H9 (cell line): ENCODE measurements around the gene IQCB1. TPM values are rescaled to one million over a fixed set of nuclear protein-coding genes. Genes with fewer than 3 reads are reported as not detected.

Source experiments
- DNase-seq: peaks from one replicate; pipeline ENCODE4 v3.0.0-alpha.2; 2017
- H2AFZ ChIP-seq: one replicate; pipeline ENCODE4 v1.6.1; 2013; ENCODE audit warnings: mild to moderate bottlenecking, low read length, control low read depth, moderate library complexity
- H2AK5ac ChIP-seq: 2 replicates; pipeline ENCODE4 v1.6.1; 2013; ENCODE audit warnings: low read length, control low read depth, mixed read lengths; ENCODE audit not compliant: insufficient read length
- H2BK120ac ChIP-seq: one replicate; pipeline ENCODE4 v1.6.1; 2013; ENCODE audit warnings: low read depth, mild to moderate bottlenecking, low read length, control low read depth, inconsistent platforms; ENCODE audit not compliant: poor library complexity, severe bottlenecking
- H2BK12ac ChIP-seq: 2 replicates; pipeline ENCODE4 v1.6.1; 2013; ENCODE audit warnings: low read length, control low read depth, mixed read lengths, low read depth; ENCODE audit not compliant: insufficient read length
- H2BK15ac ChIP-seq: 2 replicates; pipeline ENCODE4 v1.6.1; 2013; ENCODE audit warnings: low read depth, low read length, control low read depth
- H2BK20ac ChIP-seq: one replicate; pipeline ENCODE4 v1.6.1; 2013; ENCODE audit warnings: low read depth, mild to moderate bottlenecking, low read length, control low read depth, inconsistent platforms; ENCODE audit not compliant: poor library complexity, severe bottlenecking
- H2BK5ac ChIP-seq: 2 replicates; pipeline ENCODE4 v1.6.1; 2013; ENCODE audit warnings: low read length, control low read depth, mixed read lengths; ENCODE audit not compliant: insufficient read length
- H3K14ac ChIP-seq: 2 replicates; pipeline ENCODE4 v1.6.1; 2013; ENCODE audit warnings: low read length, control low read depth; ENCODE audit not compliant: insufficient read depth
- H3K18ac ChIP-seq: 2 replicates; pipeline ENCODE4 v1.6.1; 2013; ENCODE audit warnings: low read depth, mild to moderate bottlenecking, mixed read lengths, low read length, control low read depth; ENCODE audit not compliant: insufficient read length
- H3K23ac ChIP-seq: 2 replicates; pipeline ENCODE4 v1.6.1; 2013; ENCODE audit warnings: low read length, control low read depth, mixed read lengths, low read depth; ENCODE audit not compliant: insufficient read length
- H3K23me2 ChIP-seq: 2 replicates; pipeline ENCODE4 v1.6.1; 2013; ENCODE audit warnings: low read depth, mild to moderate bottlenecking, mixed read lengths, low read length, control low read depth; ENCODE audit not compliant: insufficient read length, poor library complexity, severe bottlenecking
- H3K27ac ChIP-seq: 2 replicates; pipeline ENCODE4 v1.5.1; 2013; ENCODE audit warnings: low read length, control low read depth, mixed read lengths, low read depth; ENCODE audit not compliant: insufficient read length
- H3K27me3 ChIP-seq: 2 replicates; pipeline ENCODE4 v1.6.1; 2013; ENCODE audit warnings: low read length, control low read depth, inconsistent platforms; ENCODE audit not compliant: insufficient read depth
- H3K4ac ChIP-seq: 2 replicates; pipeline ENCODE4 v1.6.1; 2013; ENCODE audit warnings: low read depth, mild to moderate bottlenecking, control low read depth, inconsistent platforms, low read length, moderate library complexity
- H3K4me1 ChIP-seq: 2 replicates; pipeline ENCODE4 v1.6.1; 2013; ENCODE audit warnings: low read length, control low read depth, inconsistent platforms; ENCODE audit not compliant: insufficient read depth
- H3K4me2 ChIP-seq: 2 replicates; pipeline ENCODE4 v1.6.1; 2013; ENCODE audit warnings: low read length, control low read depth, mixed read lengths; ENCODE audit not compliant: insufficient read length, insufficient read depth
- H3K56ac ChIP-seq: 2 replicates; pipeline ENCODE4 v1.6.1; 2013; ENCODE audit warnings: low read depth, mild to moderate bottlenecking, mixed read lengths, low read length, control low read depth; ENCODE audit not compliant: insufficient read length
- H3K79me1 ChIP-seq: 2 replicates; pipeline ENCODE4 v1.6.1; 2013; ENCODE audit warnings: low read depth, mild to moderate bottlenecking, moderate library complexity, low read length, control low read depth, inconsistent platforms; ENCODE audit not compliant: insufficient read depth, poor library complexity, severe bottlenecking
- H3K79me2 ChIP-seq: 2 replicates; pipeline ENCODE4 v1.6.1; 2013; ENCODE audit warnings: low read length, control low read depth, inconsistent platforms; ENCODE audit not compliant: insufficient read depth
- H3K9ac ChIP-seq: 2 replicates; pipeline ENCODE4 v1.6.1; 2013; ENCODE audit warnings: low read length, control low read depth, mixed read lengths; ENCODE audit not compliant: insufficient read length; ENCODE audit errors: extremely low read depth
- H3K9me3 ChIP-seq: one replicate; pipeline ENCODE4 v1.6.1; 2013; ENCODE audit warnings: low read depth, low read length, inconsistent platforms; ENCODE audit not compliant: control insufficient read depth
- H3T11ph ChIP-seq: one replicate; pipeline ENCODE4 v1.6.1; 2013; ENCODE audit warnings: mild to moderate bottlenecking, low read length, control low read depth, inconsistent platforms
- H4K20me1 ChIP-seq: one replicate; pipeline ENCODE4 v1.6.1; 2013; ENCODE audit not compliant: control insufficient read depth, insufficient read length, insufficient read depth
- H4K5ac ChIP-seq: 2 replicates; pipeline ENCODE4 v1.6.1; 2013; ENCODE audit warnings: low read depth, mild to moderate bottlenecking, mixed read lengths, low read length, control low read depth; ENCODE audit not compliant: insufficient read length
- H4K8ac ChIP-seq: replicated peaks from 2 replicates; pipeline ENCODE4 v1.6.1; 2013; ENCODE audit warnings: low read length, control low read depth, mixed read lengths, low read depth; ENCODE audit not compliant: insufficient read length
- H4K91ac ChIP-seq: 2 replicates; pipeline ENCODE4 v1.6.1; 2013; ENCODE audit warnings: low read depth, mild to moderate bottlenecking, moderate library complexity, mixed read lengths, low read length, control low read depth; ENCODE audit not compliant: insufficient read length
- H3K27ac Mint-ChIP-seq, 3 experiments: 2 replicates in 2 of 3; 3 replicates in 1 of 3; pipeline ENCODE4 v1.8.0; 2020 to 2021; ENCODE audit warnings: mixed read lengths in 3 of 3, mild to moderate bottlenecking in 1 of 3, moderate library complexity in 1 of 3
- H3K27me3 Mint-ChIP-seq: 2 replicates; pipeline ENCODE4 v1.8.0; 2021; ENCODE audit warnings: low read depth, mild to moderate bottlenecking, moderate library complexity, mixed read lengths
- H3K36me3 Mint-ChIP-seq, 3 experiments: 2 replicates in 2 of 3; 3 replicates in 1 of 3; pipeline ENCODE4 v1.8.0; 2020 to 2021; ENCODE audit warnings: low read depth in 3 of 3, mixed read lengths in 3 of 3; ENCODE audit not compliant: insufficient read depth in 1 of 3
- H3K4me1 Mint-ChIP-seq, 2 experiments: 2 replicates each; pipeline ENCODE4 v1.8.0; 2020; ENCODE audit warnings: mixed read lengths in 2 of 2
- H3K4me3 Mint-ChIP-seq, 2 experiments: 2 replicates in 1 of 2; 3 replicates in 1 of 2; pipeline ENCODE4 v1.8.0; 2020 to 2021; ENCODE audit warnings: mild to moderate bottlenecking in 2 of 2, mixed read lengths in 2 of 2, moderate library complexity in 1 of 2
- H3K9me3 Mint-ChIP-seq, 2 experiments: 2 replicates in 1 of 2; 3 replicates in 1 of 2; pipeline ENCODE4 v1.8.0; 2020; ENCODE audit warnings: mild to moderate bottlenecking in 2 of 2, mixed read lengths in 2 of 2, moderate library complexity in 1 of 2
- WGBS: extraction: QIAGEN DNeasy Blood & Tissue Kit; methylation state at CpG from one replicate; pipeline ENCODE4 v1.1.7; 2013; ENCODE audit warnings: missing lambda C conversion rate, low lambda C conversion rate, mixed read lengths; ENCODE audit not compliant: insufficient read length; ENCODE audit errors: extremely low coverage; 5-methylcytosine and 5-hydroxymethylcytosine counted together
- total RNA-seq: library from RNA; stranded (reverse); gene quantifications from 2 replicates; pipeline ENCODE4 v1.2.1, GENCODE V29; 2021
- TF ChIP-seq, protein P1 (sequence below): fragments of 200-600 bp; sonication (generic); conservative IDR thresholded peaks from 3 replicates; pipeline ENCODE4 v1.8.0; 2021; ENCODE audit warnings: antibody characterized with exemption, mild to moderate bottlenecking

Gene IQCB1
- total RNA-seq, 1 experiment from 2014 or later = 35.8 TPM

DNA sequence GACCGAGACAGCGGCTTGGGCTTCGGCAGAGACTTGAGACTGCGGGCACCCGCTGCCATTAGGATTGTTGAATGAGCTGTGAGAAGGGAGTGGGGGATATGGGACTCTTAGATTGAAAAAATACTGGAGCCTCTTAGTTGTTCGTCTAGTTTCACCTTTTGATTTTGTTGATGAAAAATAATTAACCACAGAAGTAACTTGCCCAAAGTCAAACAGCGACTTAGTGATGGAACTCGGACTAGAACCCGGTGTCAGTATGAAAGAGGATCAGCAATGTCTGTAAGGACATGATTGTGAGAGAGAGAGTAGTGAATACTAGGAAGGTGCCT is 84.8 kb downstream of the IQCB1 start:
- Histone ChIP-seq H2BK120ac (no peak overlapping the region), H3K23ac (no peak overlapping the region), H2BK15ac (no peak overlapping the region), H2BK12ac (no peak overlapping the region), H3K4ac (no peak overlapping the region), H4K91ac (no peak overlapping the region), H3K4me1 (no peaks in the 10 kb centered on the region), H2AK5ac (no peak overlapping the region), H4K8ac (no peak overlapping the region), H3K9me3 (no peaks in the 10 kb centered on the region), H3K23me2 (peaks cover 10% of the 10 kb centered on the region), H3K9ac (peak overlapping the region; percentile 79), H2AFZ (no peak overlapping the region), H3K27ac (no peak overlapping the region), H2BK20ac (no peak overlapping the region), H3K56ac (no peak overlapping the region), H3K79me2 (no peaks in the 10 kb centered on the region; the same call in 1 of the 2 replicates), H3K4me2 (peak overlapping the region; percentile 94), H4K20me1 (no peaks in the 10 kb centered on the region), H2BK5ac (no peak overlapping the region), H3K79me1 (no peaks in the 10 kb centered on the region), H3K14ac (no peak overlapping the region), H3K27me3 (no peaks in the 10 kb centered on the region), H4K5ac (no peak overlapping the region), H3K18ac (peak overlapping the region; percentile 44), H3T11ph (no peak overlapping the region)
- Mint-ChIP-seq H3K4me1 (peaks cover 3 to 8% of the 10 kb centered on the region in 2 experiments; a peak in 3 of 4 replicates), H3K27me3 (no peaks in the 10 kb centered on the region; the same call in none of the 2 replicates), H3K36me3 (no peaks in the 10 kb centered on the region), H3K4me3 (no peak overlapping the region), H3K9me3 (no peaks in the 10 kb centered on the region), H3K27ac (no peak overlapping the region)
- TF ChIP-seq, protein P1, sequence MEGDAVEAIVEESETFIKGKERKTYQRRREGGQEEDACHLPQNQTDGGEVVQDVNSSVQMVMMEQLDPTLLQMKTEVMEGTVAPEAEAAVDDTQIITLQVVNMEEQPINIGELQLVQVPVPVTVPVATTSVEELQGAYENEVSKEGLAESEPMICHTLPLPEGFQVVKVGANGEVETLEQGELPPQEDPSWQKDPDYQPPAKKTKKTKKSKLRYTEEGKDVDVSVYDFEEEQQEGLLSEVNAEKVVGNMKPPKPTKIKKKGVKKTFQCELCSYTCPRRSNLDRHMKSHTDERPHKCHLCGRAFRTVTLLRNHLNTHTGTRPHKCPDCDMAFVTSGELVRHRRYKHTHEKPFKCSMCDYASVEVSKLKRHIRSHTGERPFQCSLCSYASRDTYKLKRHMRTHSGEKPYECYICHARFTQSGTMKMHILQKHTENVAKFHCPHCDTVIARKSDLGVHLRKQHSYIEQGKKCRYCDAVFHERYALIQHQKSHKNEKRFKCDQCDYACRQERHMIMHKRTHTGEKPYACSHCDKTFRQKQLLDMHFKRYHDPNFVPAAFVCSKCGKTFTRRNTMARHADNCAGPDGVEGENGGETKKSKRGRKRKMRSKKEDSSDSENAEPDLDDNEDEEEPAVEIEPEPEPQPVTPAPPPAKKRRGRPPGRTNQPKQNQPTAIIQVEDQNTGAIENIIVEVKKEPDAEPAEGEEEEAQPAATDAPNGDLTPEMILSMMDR = no peak
- WGBS = no CpG with 5 or more reads among the region's 9 CpGs
- no peak for DNase-seq
